ENCODE data around the gene ARHGAP26.
A peak's percentile ranks its signal among the peaks of the same experiment; 100 is the strongest.

The ARHGAP26 gene

GRCh38 chr5:143231416-143231815, 461.2 kb downstream of the ARHGAP26 start:
- DNase-seq, result no peak

DNA sequence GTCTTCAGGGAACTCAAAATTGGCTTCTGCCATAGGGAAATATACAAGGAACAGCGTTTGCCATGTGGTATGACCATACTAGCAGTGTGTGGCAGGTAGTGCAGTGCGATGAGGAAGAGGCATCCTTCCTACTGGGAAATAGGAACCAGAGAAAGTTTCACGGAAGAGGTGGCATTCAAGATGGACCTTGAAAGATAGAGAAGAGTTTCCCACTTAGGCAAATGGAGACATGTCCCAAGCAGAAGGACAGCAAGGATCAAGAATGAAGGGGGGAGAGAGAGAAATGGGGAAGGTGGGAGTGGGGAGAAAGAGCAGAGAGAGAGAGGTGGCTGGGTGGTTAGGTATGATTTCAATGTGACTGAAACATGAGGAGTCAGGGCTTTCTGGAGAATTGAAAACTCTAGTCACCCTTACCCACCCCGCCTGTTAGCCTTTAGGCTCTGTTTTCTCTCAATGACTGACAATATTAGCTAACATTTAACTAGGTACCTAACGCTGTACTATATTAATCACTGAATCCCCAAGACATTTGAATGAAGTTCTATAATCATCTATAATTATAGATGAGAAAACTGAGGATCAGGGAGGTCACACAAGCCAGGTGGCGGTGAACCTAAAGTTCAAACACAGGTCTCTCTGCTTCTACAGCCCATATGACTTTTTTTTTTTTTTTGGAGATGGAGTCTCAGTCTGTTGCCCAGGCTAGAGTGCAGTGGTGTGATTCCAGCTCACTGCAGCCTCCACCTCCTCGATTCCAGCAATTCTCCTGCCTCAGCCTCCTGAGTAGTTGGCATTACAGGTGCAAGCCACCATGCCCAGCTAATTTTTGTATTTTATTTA, 462.0 kb downstream of the ARHGAP26 start:
- DNase-seq, result no peak

DNA sequence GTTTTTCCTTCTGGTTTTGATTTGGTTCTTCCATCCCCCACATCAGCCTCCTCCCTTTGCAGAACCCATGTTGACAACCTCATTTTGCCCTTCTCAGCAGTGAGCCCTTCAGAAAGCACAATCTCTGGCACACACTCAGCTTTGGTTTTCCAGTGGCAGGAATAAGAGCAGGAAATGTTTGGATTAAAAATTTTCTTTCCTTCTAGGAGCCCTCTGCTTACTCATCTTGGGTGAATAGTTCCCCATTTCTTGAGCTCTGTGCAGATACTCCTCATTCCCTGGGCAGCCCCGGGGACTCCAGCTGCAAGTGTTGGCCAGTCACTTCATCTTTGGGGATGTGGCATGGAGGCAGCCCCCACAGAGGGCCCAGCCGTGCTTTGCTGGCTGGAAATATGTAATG, 462.9 kb downstream of the ARHGAP26 start:
- peak in 1 of 2 donors; percentile 6 for DNase-seq

DNA sequence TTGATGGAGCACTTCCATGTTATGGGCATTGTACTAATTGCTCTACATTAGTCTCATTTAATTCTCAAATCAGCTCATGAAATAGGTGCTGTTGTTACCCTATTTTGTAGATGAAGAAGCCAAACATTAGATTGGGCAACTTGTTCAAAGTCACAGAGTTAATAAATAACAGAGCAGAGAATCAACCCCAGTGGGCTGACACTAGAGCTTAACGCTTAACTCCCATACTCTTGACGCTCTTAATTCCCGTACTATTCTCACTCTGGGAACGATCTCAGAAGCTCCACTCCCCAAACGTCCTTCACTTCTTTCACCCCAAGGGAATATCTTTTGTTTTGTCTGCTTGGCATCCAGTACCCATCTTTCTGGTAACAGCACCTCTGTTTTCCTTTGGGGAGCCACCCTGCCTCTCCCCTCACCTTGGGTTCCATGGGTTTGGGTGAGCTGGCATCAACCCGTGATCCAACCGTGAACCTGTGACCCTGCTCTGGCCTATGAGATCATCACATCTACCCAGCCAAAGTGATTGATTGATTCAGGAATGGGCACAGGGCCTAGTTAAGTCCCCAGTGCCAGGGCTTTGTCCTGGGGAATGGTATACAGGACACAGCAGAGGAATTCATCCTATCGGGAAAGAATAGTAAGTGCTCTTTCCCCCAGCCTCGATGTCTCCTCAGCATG, 464.1 kb downstream of the ARHGAP26 start:
- DNase-seq, result no peak

DNA sequence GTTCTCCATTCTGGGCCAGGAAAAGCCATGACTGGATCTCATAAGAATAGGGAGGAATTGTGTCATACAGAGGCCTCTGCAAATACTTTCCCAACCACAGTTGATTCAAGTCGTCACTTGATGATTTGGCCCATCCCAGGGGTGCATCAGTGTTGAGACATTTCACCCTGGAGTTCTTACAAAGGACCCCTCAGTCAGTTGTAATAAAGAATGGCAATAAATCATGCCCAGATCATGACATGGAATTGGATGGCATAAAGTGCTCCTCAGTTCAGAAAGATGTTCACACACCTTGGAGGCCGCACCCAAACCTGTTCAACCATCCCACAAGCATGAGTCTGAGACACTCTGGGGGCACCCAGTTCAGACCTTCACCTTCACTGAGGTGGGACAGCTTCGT, 465.2 kb downstream of the ARHGAP26 start:
- no peak for DNase-seq

DNA sequence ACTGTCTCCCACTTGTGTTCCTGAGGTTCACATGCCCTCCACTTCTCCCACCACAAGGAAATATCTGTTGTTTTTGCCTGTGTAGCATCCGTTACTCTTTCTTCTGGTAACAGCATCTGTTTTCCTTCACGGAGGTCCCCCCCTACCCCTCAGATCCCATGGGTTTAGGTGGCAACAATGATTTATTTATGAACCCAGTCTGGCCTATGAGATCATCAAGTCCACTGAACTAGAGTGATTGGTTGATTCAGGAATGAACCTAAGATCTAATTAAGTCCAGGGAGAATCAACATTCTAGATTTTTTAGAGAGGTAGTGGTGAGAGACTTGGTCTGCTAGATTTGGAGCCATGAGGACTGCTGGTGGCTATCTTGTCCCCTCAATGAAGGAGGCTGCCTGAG, 466.5 kb downstream of the ARHGAP26 start:
- DNase-seq, result no peak

DNA sequence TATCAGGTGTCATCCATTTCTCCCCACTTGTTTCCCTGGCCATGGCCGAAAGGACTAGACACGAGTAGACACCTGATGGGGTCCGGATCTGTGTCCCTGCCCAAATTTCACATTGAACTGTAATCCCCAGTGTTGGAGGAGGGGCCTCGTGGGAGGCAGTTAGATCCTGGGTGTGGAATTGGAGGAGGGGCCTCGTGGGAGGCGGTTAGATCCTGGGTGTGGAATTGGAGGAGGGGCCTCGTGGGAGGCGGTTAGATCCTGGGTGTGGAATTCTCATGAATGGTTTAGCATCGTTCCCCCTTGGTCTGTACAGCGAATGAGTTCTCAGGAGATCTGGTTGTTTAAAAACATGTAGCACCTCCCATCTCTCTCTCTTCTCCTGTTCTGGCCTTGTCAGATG, 467.5 kb downstream of the ARHGAP26 start:
- DNase-seq, result no peak

DNA sequence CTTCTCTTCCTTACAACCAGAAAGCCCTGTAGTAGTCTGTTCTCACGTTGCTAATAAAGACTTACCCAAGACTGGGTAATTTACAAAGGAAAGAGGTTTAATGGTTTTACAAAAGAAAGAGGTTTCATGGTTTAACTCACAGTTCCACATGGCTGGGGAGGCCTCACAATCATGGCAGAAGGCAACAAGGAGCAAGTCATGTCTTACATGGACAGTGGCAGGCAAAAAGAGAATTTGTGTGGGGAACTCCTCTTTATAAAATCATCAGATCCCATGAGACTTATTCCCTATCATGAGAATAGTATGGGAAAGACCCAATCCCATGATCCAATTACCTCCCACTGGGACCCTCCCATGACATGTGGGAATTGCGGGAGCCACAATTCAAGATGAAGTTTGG, 468.4 kb downstream of the ARHGAP26 start:
- DNase-seq, result no peak

- DNase-seq, result no peak
Measured at GRCh38 chr5:143239882-143240518, 469.8 kb downstream of the ARHGAP26 start.

GRCh38 chr5:143241892-143242291, 471.7 kb downstream of the ARHGAP26 start:
- no peak for DNase-seq

DNA sequence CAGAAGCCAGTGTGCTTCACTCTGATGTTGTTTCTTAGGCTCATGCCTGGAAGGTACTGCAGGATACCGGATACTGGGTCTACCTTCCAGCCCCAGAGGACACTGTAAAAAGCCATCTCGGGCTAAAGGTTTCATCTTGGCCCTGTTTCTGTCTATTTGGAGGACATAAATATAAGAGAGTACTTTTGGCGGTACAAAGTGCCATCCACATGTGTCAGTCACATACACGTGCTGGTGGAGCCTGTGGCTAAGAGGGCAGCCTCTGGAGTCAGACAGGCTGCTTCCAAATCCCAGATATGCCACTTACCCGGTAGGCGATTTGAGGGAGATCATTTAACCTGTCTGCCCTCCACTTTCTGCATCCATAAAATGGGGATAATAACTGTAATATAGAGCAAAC, 472.9 kb downstream of the ARHGAP26 start:
- no peak for DNase-seq

GRCh38 chr5:143244000-143244736, 474.0 kb downstream of the ARHGAP26 start:
- DNase-seq, result no peak

- no peak for DNase-seq
Measured at GRCh38 chr5:143244990-143245389, 474.8 kb downstream of the ARHGAP26 start.

DNA sequence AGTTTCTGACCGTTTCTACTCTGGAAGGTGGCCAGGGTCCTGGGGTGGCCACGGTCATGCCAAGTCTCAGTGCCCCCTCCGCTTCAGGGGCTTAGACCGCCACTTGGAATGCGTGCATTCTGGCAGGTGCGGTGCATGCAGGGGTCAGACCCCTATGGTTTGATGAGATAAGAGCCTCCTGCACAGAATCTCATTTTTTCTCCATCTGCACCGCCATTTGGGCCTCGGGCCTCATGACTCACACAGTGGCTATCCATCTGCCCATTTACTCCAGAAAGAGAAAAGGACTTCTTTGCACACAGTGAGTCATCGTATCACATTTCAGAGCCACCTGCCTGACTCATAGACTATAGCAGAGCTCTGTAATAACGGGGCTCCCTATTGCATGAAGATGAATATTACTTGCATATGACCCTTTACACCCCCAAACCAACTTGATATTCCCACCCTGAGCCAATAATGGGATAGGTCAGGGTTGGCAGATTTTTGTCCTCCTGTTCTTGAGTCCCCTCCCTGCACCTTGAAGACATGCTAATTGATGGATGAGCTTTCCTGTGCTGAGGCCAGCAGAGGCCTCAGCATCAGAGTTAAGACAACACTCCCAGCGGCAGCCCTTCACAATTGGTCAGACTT, 475.9 kb downstream of the ARHGAP26 start:
- no peak for DNase-seq

GRCh38 chr5:143247134-143247815, 477.1 kb downstream of the ARHGAP26 start:
- no peak for DNase-seq

DNA sequence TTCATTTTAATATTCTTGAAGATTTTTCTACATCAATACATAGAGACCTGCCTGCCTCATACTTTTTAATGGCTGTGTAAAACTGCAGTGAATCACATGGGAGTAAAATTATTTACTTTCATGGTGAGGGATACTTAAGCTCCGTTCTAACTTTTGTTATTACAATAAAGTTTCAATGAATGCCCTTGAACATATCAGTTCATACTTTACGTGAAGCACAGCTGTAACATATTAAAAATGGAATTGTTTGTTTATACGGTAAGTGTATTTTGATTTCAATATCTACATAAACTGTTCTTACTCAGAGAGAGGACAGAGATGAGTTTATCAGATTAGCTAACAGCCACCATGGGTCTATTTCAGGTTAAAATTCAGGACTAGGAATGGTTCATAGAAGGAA, 478.2 kb downstream of the ARHGAP26 start:
- DNase-seq, result no peak

DNA sequence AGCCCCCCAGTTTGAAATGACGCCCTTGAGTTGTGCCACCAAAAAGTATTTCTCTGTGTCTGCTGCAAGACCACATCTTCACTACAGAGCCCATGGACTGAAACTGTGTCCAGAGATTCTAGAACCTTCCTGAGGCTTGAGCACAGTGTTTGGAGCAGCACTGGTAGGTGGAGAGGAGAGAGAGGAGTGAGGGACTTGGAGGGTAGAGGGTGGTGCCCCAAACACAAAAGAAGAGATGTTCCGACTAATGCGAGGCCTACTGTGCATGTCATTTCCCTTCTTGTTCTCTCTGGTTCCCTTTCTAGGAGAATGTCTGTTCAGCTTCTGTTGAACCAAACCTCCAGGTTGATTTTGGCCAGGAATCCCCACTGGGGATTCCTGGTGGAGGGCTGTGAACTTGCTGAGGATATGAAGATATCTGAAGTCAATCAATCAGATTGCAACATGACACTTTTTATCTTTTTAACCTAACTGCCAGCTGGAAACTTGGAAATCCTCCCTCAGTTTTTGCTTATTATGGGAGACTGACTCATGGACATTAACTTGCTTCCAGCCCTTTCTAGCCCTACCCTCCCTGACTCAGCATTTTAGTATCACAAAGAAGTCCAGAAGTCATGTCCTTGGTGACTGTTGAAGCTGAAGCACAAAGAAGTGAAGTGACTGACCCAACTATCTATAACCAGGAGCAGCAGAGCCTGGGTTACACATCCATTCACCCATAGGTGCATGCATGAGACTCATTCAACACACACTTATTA, 478.8 kb downstream of the ARHGAP26 start:
- DNase-seq, result no peak

DNA sequence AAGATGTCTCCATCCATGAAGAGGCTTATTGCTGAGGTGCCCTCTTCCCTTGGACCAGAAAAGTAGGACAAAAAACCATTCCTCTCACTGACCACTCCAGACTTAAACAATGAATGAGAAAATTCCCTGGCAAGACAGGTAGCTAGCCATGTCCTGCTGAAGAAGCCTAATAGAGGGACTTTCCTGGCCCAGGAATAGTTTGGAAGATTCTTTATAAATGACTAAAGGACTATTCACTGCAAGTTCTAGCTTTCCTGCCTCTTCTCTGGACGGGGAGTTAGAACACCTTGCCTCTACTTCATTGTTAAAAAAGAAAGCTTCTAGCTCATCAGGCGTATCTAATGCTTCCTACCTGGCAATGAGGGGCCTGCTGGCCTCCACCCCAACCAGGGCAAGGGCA, 479.7 kb downstream of the ARHGAP26 start:
- DNase-seq, result no peak

GRCh38 chr5:143251190-143251589, 481.0 kb downstream of the ARHGAP26 start:
- DNase-seq, result no peak

DNA sequence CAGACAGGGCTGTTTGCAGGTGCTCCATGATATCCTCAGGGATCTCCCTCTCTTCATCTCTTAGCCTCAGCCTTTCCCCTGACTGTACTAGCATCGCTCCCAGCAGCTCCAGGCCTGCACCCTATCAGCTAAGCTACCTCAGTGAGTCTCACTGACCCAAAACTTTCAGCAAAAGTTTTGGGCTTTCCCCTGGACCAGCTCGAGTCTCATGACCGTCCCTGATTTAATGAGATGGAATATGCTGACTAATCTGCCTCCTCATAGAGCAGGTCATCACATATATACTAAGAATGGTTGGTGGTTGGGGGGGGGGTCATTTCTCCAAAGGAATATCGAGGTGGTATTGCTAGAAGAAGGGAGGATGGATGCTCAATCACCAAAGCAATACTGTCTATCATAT, 481.8 kb downstream of the ARHGAP26 start:
- no peak for DNase-seq

DNA sequence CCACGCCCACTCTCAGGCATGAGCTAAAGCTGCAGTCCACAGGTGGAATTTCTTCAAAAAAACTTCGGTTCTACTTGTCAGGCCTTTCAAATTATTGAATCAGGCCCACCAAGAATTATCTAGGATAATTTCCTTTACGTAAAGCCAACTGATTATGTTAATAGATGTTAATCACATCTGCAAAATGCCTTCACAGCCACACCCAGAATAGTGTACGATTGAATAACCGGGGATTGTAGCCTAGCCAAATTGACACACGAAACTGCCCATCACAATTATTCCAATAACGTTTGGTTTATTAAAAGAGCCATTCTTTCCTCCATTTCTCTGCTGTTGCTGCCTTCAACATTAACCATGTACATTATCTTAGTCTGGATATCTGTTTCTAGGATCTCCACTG, 484.6 kb downstream of the ARHGAP26 start:
- no peak for DNase-seq
